ENCODE results near the gene ARMC9. TPM values are rescaled to one million over a fixed set of nuclear protein-coding genes. Genes with fewer than 3 reads are reported as not detected.
"Not testable (repeated sequence)": the region's sequence is repeated elsewhere in the genome, so short reads cannot be mapped to it uniquely, and the experiment has no call there.

Gene ARMC9
- total RNA-seq, 2 experiments from 2014 or later, result 3.0 TPM

GRCh38 chr2:231241755-231242507, 43.5 kb downstream of the ARMC9 start:
- CTCF ChIA-PET, result interaction anchor here (1.4 kb wide), 1 partner anchor 14 kb away, joined by 5 read pairs; no protein-coding TSS in a partner anchor
- no peak for DNase-seq
- no peaks in the 10 kb centered on the region for H3K4me1 Mint-ChIP-seq (ENCODE audit: low read depth)
- intact Hi-C loops (cut with micrococcal nuclease), result no loop called here
- H3K27me3 Mint-ChIP-seq, result no peaks in the 10 kb centered on the region
- no peaks in the 10 kb centered on the region for H3K36me3 Mint-ChIP-seq
- POLR2A ChIA-PET, result no interaction called here
- H3K9me3 Mint-ChIP-seq, result no peaks in the 10 kb centered on the region
- no peak overlapping the region for H3K4me3 Mint-ChIP-seq
- H3K27ac Mint-ChIP-seq, result no peak overlapping the region

- Mint-ChIP-seq H3K27me3 (no peaks in the 10 kb centered on the region), H3K36me3 (no peaks in the 10 kb centered on the region), H3K27ac (no peak overlapping the region), H3K4me3 (no peak overlapping the region), H3K4me1 (ENCODE audit: low read depth) (no peaks in the 10 kb centered on the region), H3K9me3 (no peaks in the 10 kb centered on the region)
- intact Hi-C loops (cut with micrococcal nuclease), result no loop called here
- POLR2A ChIA-PET, result no interaction called here
- no peak for DNase-seq
- CTCF ChIA-PET, result interaction anchor here (0.7 kb wide), 1 partner anchor 18 kb away, joined by 3 read pairs; no protein-coding TSS in a partner anchor
Observed at GRCh38 chr2:231243866-231244265, 45.4 kb downstream of the ARMC9 start.

GRCh38 chr2:231244382-231245248, 46.2 kb downstream of the ARMC9 start:
- ChIA-PET POLR2A (no interaction called here), CTCF (interaction anchor here (0.7 kb wide), 1 partner anchor 18 kb away, joined by 3 read pairs; no protein-coding TSS in a partner anchor)
- Mint-ChIP-seq H3K9me3 (no peaks in the 10 kb centered on the region), H3K27me3 (no peaks in the 10 kb centered on the region), H3K4me1 (ENCODE audit: low read depth) (no peaks in the 10 kb centered on the region), H3K36me3 (no peaks in the 10 kb centered on the region), H3K27ac (no peak overlapping the region), H3K4me3 (no peak overlapping the region)
- intact Hi-C loops (cut with micrococcal nuclease), result no loop called here
- no peak for DNase-seq

- intact Hi-C loops (cut with micrococcal nuclease), result no loop called here
- ChIA-PET CTCF (no interaction called here), POLR2A (no interaction called here)
- H3K27ac Mint-ChIP-seq, result no peak overlapping the region
- peak; percentile 12 for DNase-seq
- H3K27me3 Mint-ChIP-seq, result no peaks in the 10 kb centered on the region
- H3K4me3 Mint-ChIP-seq, result no peak overlapping the region
- no peaks in the 10 kb centered on the region for H3K4me1 Mint-ChIP-seq (ENCODE audit: low read depth)
- no peaks in the 10 kb centered on the region for H3K36me3 Mint-ChIP-seq
- no peaks in the 10 kb centered on the region for H3K9me3 Mint-ChIP-seq
Observed at GRCh38 chr2:231245249-231246094, 47.0 kb downstream of the ARMC9 start.

GRCh38 chr2:231246171-231246842, 47.9 kb downstream of the ARMC9 start:
- CTCF ChIA-PET, result no interaction called here
- intact Hi-C loops (cut with micrococcal nuclease), result no loop called here
- H3K9me3 Mint-ChIP-seq, result no peaks in the 10 kb centered on the region

GRCh38 chr2:231250146-231250545, 51.7 kb downstream of the ARMC9 start:
- POLR2A ChIA-PET, result no interaction called here
- CTCF ChIA-PET, result no interaction called here
- intact Hi-C loops (cut with micrococcal nuclease), result no loop called here
- DNase-seq, result no peak
- Mint-ChIP-seq H3K9me3 (no peaks in the 10 kb centered on the region), H3K36me3 (no peaks in the 10 kb centered on the region), H3K4me3 (no peak overlapping the region), H3K27me3 (no peaks in the 10 kb centered on the region), H3K4me1 (ENCODE audit: low read depth) (no peaks in the 10 kb centered on the region), H3K27ac (no peak overlapping the region)

More at GRCh38 chr2:231246171-231246842, 47.9 kb downstream of the ARMC9 start:
- no peaks in the 10 kb centered on the region for H3K36me3 Mint-ChIP-seq
- H3K4me1 Mint-ChIP-seq (ENCODE audit: low read depth), result no peaks in the 10 kb centered on the region
- no peak overlapping the region for H3K27ac Mint-ChIP-seq
- H3K27me3 Mint-ChIP-seq, result no peaks in the 10 kb centered on the region
- H3K4me3 Mint-ChIP-seq, result no peak overlapping the region
- no peak for DNase-seq
- POLR2A ChIA-PET, result no interaction called here

GRCh38 chr2:231250698-231251097, 52.3 kb downstream of the ARMC9 start:
- intact Hi-C loops (cut with micrococcal nuclease), result no loop called here
- no peak for DNase-seq
- Mint-ChIP-seq H3K9me3 (no peaks in the 10 kb centered on the region), H3K4me1 (ENCODE audit: low read depth) (no peaks in the 10 kb centered on the region), H3K4me3 (no peak overlapping the region), H3K27me3 (no peaks in the 10 kb centered on the region), H3K36me3 (no peaks in the 10 kb centered on the region), H3K27ac (no peak overlapping the region)
- ChIA-PET POLR2A (no interaction called here), CTCF (interaction anchor here (0.5 kb wide), 1 partner anchor 110 kb away, joined by 3 read pairs; no protein-coding TSS in a partner anchor)

- H3K27me3 Mint-ChIP-seq; intact Hi-C loops (cut with micrococcal nuclease); H3K27ac Mint-ChIP-seq; H3K36me3 Mint-ChIP-seq; H3K4me3 Mint-ChIP-seq; POLR2A ChIA-PET; H3K9me3 Mint-ChIP-seq; DNase-seq; H3K4me1 Mint-ChIP-seq (ENCODE audit: low read depth): not testable (repeated sequence)
- CTCF ChIA-PET, result interaction anchor here (1.2 kb wide), 1 partner anchor 149 kb away, joined by 3 read pairs; no protein-coding TSS in a partner anchor
Observed at GRCh38 chr2:231253292-231253691, 54.9 kb downstream of the ARMC9 start.

GRCh38 chr2:231256494-231256893, 58.1 kb downstream of the ARMC9 start:
- intact Hi-C loops (cut with micrococcal nuclease), result no loop called here
- Mint-ChIP-seq H3K9me3 (no peaks in the 10 kb centered on the region), H3K4me3 (no peak overlapping the region), H3K27me3 (no peaks in the 10 kb centered on the region), H3K4me1 (ENCODE audit: low read depth) (peaks cover 13% of the 10 kb centered on the region), H3K36me3 (no peaks in the 10 kb centered on the region), H3K27ac (no peak overlapping the region)
- ChIA-PET POLR2A (no interaction called here), CTCF (no interaction called here)
- DNase-seq, result no peak

- POLR2A ChIA-PET, result no interaction called here
- no peak overlapping the region for H3K4me3 Mint-ChIP-seq
- no peaks in the 10 kb centered on the region for H3K27me3 Mint-ChIP-seq
- no peaks in the 10 kb centered on the region for H3K9me3 Mint-ChIP-seq
- CTCF ChIA-PET, result no interaction called here
- no peaks in the 10 kb centered on the region for H3K36me3 Mint-ChIP-seq
- peaks cover 13% of the 10 kb centered on the region for H3K4me1 Mint-ChIP-seq (ENCODE audit: low read depth)
- intact Hi-C loops (cut with micrococcal nuclease), result no loop called here
- no peak overlapping the region for H3K27ac Mint-ChIP-seq
- DNase-seq, result no peak
Observed at GRCh38 chr2:231257763-231258162, 59.3 kb downstream of the ARMC9 start.

GRCh38 chr2:231258701-231259100, 60.3 kb downstream of the ARMC9 start:
- Mint-ChIP-seq H3K27ac (no peak overlapping the region), H3K36me3 (no peaks in the 10 kb centered on the region), H3K27me3 (no peaks in the 10 kb centered on the region), H3K4me1 (ENCODE audit: low read depth) (peaks cover 13% of the 10 kb centered on the region), H3K9me3 (no peaks in the 10 kb centered on the region), H3K4me3 (no peak overlapping the region)
- intact Hi-C loops (cut with micrococcal nuclease), result no loop called here
- ChIA-PET POLR2A (no interaction called here), CTCF (no interaction called here)
- DNase-seq, result no peak

- no peaks in the 10 kb centered on the region for H3K9me3 Mint-ChIP-seq
- no peak overlapping the region for H3K27ac Mint-ChIP-seq
- DNase-seq, result no peak
- POLR2A ChIA-PET, result no interaction called here
- peaks cover 13% of the 10 kb centered on the region for H3K4me1 Mint-ChIP-seq (ENCODE audit: low read depth)
- no peaks in the 10 kb centered on the region for H3K36me3 Mint-ChIP-seq
- H3K4me3 Mint-ChIP-seq, result no peak overlapping the region
- intact Hi-C loops (cut with micrococcal nuclease), result no loop called here
- CTCF ChIA-PET, result no interaction called here
- H3K27me3 Mint-ChIP-seq, result no peaks in the 10 kb centered on the region
Observed at GRCh38 chr2:231259104-231259503, 60.7 kb downstream of the ARMC9 start.

Data from activated CD4-positive, alpha-beta memory T cell treated with anti-CD3 and anti-CD28 coated beads for 36 hours (primary cell).